ENCODE results near the gene TRERF1.

GRCh38 chr6:42257063-42257462 lies 194.7 kb downstream of the TRERF1 start:
- TF ChIP-seq CTCF (optimal IDR thresholded peaks at IDR 0.05 in 1 of 3, IDR thresholded peaks at IDR 0.05 in 1 of 3, conservative IDR thresholded peaks at IDR 0.05 in 1 of 3; ENCODE audit: extremely low read depth in 1 of 3, insufficient read depth in 2 of 3, low read length in 3 of 3) = no peak
- no peak for TF ChIP-seq EZH2 (IDR thresholded peaks at IDR 0.05; ENCODE audit: low read length)

All from keratinocyte (primary cell).